Measurements from ENCODE around the gene ZBTB47. TPM values are rescaled to one million over a fixed set of nuclear protein-coding genes. Genes with fewer than 3 reads are reported as not detected.

ZBTB47 gene
- total RNA-seq, 2 donors from 2014 or later = 4.0 to 9.0 TPM

GRCh38 chr3:42702982-42703694 lies 49.6 kb downstream of the ZBTB47 start:
- H3K36me3 ChIP-seq = no peaks in the 10 kb centered on the region
- H3K9ac ChIP-seq (ENCODE audit: low read depth in 2 of 2, low read length in 2 of 2) = no peak overlapping the region
- H3K27me3 ChIP-seq = no peaks in the 10 kb centered on the region
- no peak for DNase-seq
- TF ChIP-seq CTCF (IDR thresholded peaks at IDR 0.05) = no peak
- H3K4me3 ChIP-seq = no peak overlapping the region
- H3K4me1 ChIP-seq = no peaks in the 10 kb centered on the region
- H3K27ac ChIP-seq = no peak overlapping the region
- intact Hi-C loops (cut with DNase I) = no loop called here
- no peaks in the 10 kb centered on the region for H3K9me3 ChIP-seq

- Histone ChIP-seq H3K36me3 (no peaks in the 10 kb centered on the region), H3K4me3 (no peak overlapping the region), H3K27ac (no peak overlapping the region), H3K9me3 (no peaks in the 10 kb centered on the region), H3K4me1 (no peaks in the 10 kb centered on the region), H3K27me3 (no peaks in the 10 kb centered on the region), H3K9ac (ENCODE audit: low read depth in 2 of 2, low read length in 2 of 2) (no peak overlapping the region)
- DNase-seq = no peak
- intact Hi-C loops (cut with DNase I) = no loop called here
- no peak for TF ChIP-seq CTCF (IDR thresholded peaks at IDR 0.05)
Observed at GRCh38 chr3:42703695-42704025, 50.2 kb downstream of the ZBTB47 start.

GRCh38 chr3:42704136-42704841 lies 50.8 kb downstream of the ZBTB47 start:
- Histone ChIP-seq H3K27ac (no peak overlapping the region), H3K4me1 (no peaks in the 10 kb centered on the region), H3K4me3 (no peak overlapping the region), H3K27me3 (no peaks in the 10 kb centered on the region), H3K9ac (ENCODE audit: low read depth in 2 of 2, low read length in 2 of 2) (no peak overlapping the region), H3K36me3 (no peaks in the 10 kb centered on the region), H3K9me3 (no peaks in the 10 kb centered on the region)
- intact Hi-C loops (cut with DNase I) = no loop called here
- TF ChIP-seq CTCF (IDR thresholded peaks at IDR 0.05) = no peak
- no peak for DNase-seq

GRCh38 chr3:42705058-42705767 lies 51.7 kb downstream of the ZBTB47 start:
- DNase-seq = no peak
- no peak for TF ChIP-seq CTCF (IDR thresholded peaks at IDR 0.05)

GRCh38 chr3:42705962-42706585 lies 52.6 kb downstream of the ZBTB47 start:
- Histone ChIP-seq H3K4me1 (no peaks in the 10 kb centered on the region), H3K9me3 (no peaks in the 10 kb centered on the region), H3K27ac (no peak overlapping the region), H3K4me3 (no peak overlapping the region), H3K36me3 (no peaks in the 10 kb centered on the region), H3K27me3 (no peaks in the 10 kb centered on the region), H3K9ac (ENCODE audit: low read depth in 2 of 2, low read length in 2 of 2) (no peak overlapping the region)
- intact Hi-C loops (cut with DNase I) = no loop called here
- DNase-seq = no peak
- TF ChIP-seq CTCF (IDR thresholded peaks at IDR 0.05) = no peak

More at GRCh38 chr3:42705058-42705767, 51.7 kb downstream of the ZBTB47 start:
- intact Hi-C loops (cut with DNase I) = no loop called here
- no peak overlapping the region for H3K27ac ChIP-seq
- no peaks in the 10 kb centered on the region for H3K9me3 ChIP-seq
- no peaks in the 10 kb centered on the region for H3K27me3 ChIP-seq
- H3K36me3 ChIP-seq = no peaks in the 10 kb centered on the region
- no peak overlapping the region for H3K9ac ChIP-seq (ENCODE audit: low read depth in 2 of 2, low read length in 2 of 2)
- no peaks in the 10 kb centered on the region for H3K4me1 ChIP-seq
- H3K4me3 ChIP-seq = no peak overlapping the region

Data from colonic mucosa (tissue), 4 donors.